HUES6 (cell line): ENCODE data around the gene GLIPR1L2.
"Not testable (repeated sequence)": the region's sequence is repeated elsewhere in the genome, so short reads cannot be mapped to it uniquely, and the experiment has no call there.

Experiments
- H3K27ac ChIP-seq: 2 replicates; pipeline ENCODE4 v1.7.0; 2013; ENCODE audit warnings: low read depth, mild to moderate bottlenecking, low read length, inconsistent platforms
- H3K27me3 ChIP-seq: 2 replicates; pipeline ENCODE4 v1.6.1; 2013; ENCODE audit warnings: low read length; ENCODE audit not compliant: control insufficient read depth, insufficient read depth
- H3K36me3 ChIP-seq: 2 replicates; pipeline ENCODE4 v1.6.1; 2013; ENCODE audit warnings: low read length; ENCODE audit not compliant: control insufficient read depth, insufficient read depth
- H3K4me1 ChIP-seq: 2 replicates; pipeline ENCODE4 v1.6.1; 2013; ENCODE audit warnings: low read length; ENCODE audit not compliant: control insufficient read depth, insufficient read depth
- H3K4me3 ChIP-seq: 2 replicates; pipeline ENCODE4 v1.5.1; 2013; ENCODE audit warnings: low read depth, low read length
- H3K9ac ChIP-seq: one replicate; pipeline ENCODE4 v1.6.1; 2013; ENCODE audit warnings: mild to moderate bottlenecking, low read length
- H3K9me3 ChIP-seq: 2 replicates; pipeline ENCODE4 v1.6.1; 2013; ENCODE audit warnings: low read depth, low read length; ENCODE audit not compliant: control insufficient read depth, insufficient read depth

Gene GLIPR1L2

GRCh38 chr12:75446857-75447256 lies 56.0 kb downstream of the GLIPR1L2 start:
- Histone ChIP-seq H3K27ac (no peak overlapping the region), H3K9ac (no peak overlapping the region), H3K9me3 (peaks cover 7% of the 10 kb centered on the region), H3K36me3 (no peaks in the 10 kb centered on the region), H3K4me1 (no peaks in the 10 kb centered on the region), H3K4me3 (no peak overlapping the region), H3K27me3 (no peaks in the 10 kb centered on the region)

GRCh38 chr12:75447691-75448393 lies 57.0 kb downstream of the GLIPR1L2 start:
- no peak overlapping the region for H3K27ac ChIP-seq
- no peaks in the 10 kb centered on the region; the same call in 1 of the 2 replicates for H3K9me3 ChIP-seq
- no peak overlapping the region for H3K4me3 ChIP-seq
- H3K4me1 ChIP-seq: no peaks in the 10 kb centered on the region
- no peaks in the 10 kb centered on the region for H3K27me3 ChIP-seq
- H3K9ac ChIP-seq: no peak overlapping the region
- H3K36me3 ChIP-seq: no peaks in the 10 kb centered on the region

GRCh38 chr12:75452675-75453330 lies 61.9 kb downstream of the GLIPR1L2 start:
- no peak overlapping the region for H3K4me3 ChIP-seq
- H3K9ac ChIP-seq: no peak overlapping the region
- peaks cover 23% of the 10 kb centered on the region for H3K9me3 ChIP-seq
- no peaks in the 10 kb centered on the region for H3K4me1 ChIP-seq
- H3K27me3 ChIP-seq: no peaks in the 10 kb centered on the region
- no peak overlapping the region for H3K27ac ChIP-seq
- H3K36me3 ChIP-seq: no peaks in the 10 kb centered on the region

- H3K36me3 ChIP-seq: no peaks in the 10 kb centered on the region
- no peak overlapping the region for H3K27ac ChIP-seq
- H3K27me3 ChIP-seq: no peaks in the 10 kb centered on the region
- H3K9ac ChIP-seq: no peak overlapping the region
- no peaks in the 10 kb centered on the region for H3K4me1 ChIP-seq
- H3K9me3 ChIP-seq: peaks cover 42% of the 10 kb centered on the region
- H3K4me3 ChIP-seq: no peak overlapping the region
Measured at GRCh38 chr12:75455839-75456238, 65.0 kb downstream of the GLIPR1L2 start.

- Histone ChIP-seq H3K9me3 (peaks cover 45% of the 10 kb centered on the region), H3K9ac (no peak overlapping the region), H3K27ac (no peak overlapping the region), H3K4me1 (no peaks in the 10 kb centered on the region), H3K36me3 (no peaks in the 10 kb centered on the region), H3K4me3 (no peak overlapping the region), H3K27me3 (no peaks in the 10 kb centered on the region)
Measured at GRCh38 chr12:75457191-75457590, 66.3 kb downstream of the GLIPR1L2 start.

GRCh38 chr12:75457866-75458265 lies 67.0 kb downstream of the GLIPR1L2 start:
- peaks cover 45% of the 10 kb centered on the region for H3K9me3 ChIP-seq
- H3K27me3 ChIP-seq, H3K36me3 ChIP-seq, H3K4me1 ChIP-seq, H3K4me3 ChIP-seq, H3K9ac ChIP-seq, H3K27ac ChIP-seq: not testable (repeated sequence)

GRCh38 chr12:75459755-75460154 lies 68.9 kb downstream of the GLIPR1L2 start:
- Histone ChIP-seq H3K27me3 (no peaks in the 10 kb centered on the region), H3K27ac (no peak overlapping the region), H3K4me3 (no peak overlapping the region), H3K9me3 (peaks cover 45% of the 10 kb centered on the region), H3K4me1 (no peaks in the 10 kb centered on the region), H3K9ac (no peak overlapping the region), H3K36me3 (no peaks in the 10 kb centered on the region)

GRCh38 chr12:75460204-75460603 lies 69.3 kb downstream of the GLIPR1L2 start:
- Histone ChIP-seq H3K9me3 (peaks cover 46% of the 10 kb centered on the region), H3K27me3 (no peaks in the 10 kb centered on the region), H3K9ac (no peak overlapping the region), H3K4me3 (no peak overlapping the region), H3K36me3 (no peaks in the 10 kb centered on the region), H3K27ac (no peak overlapping the region), H3K4me1 (no peaks in the 10 kb centered on the region)

GRCh38 chr12:75471902-75472890 lies 81.3 kb downstream of the GLIPR1L2 start:
- Histone ChIP-seq H3K4me1 (no peaks in the 10 kb centered on the region), H3K9me3 (peaks cover 1% of the 10 kb centered on the region; the same call in 1 of the 2 replicates), H3K4me3 (no peak overlapping the region), H3K27me3 (no peaks in the 10 kb centered on the region), H3K9ac (no peak overlapping the region), H3K36me3 (no peaks in the 10 kb centered on the region), H3K27ac (no peak overlapping the region)

- Histone ChIP-seq H3K27me3 (no peaks in the 10 kb centered on the region), H3K4me1 (no peaks in the 10 kb centered on the region), H3K9me3 (no peaks in the 10 kb centered on the region; the same call in 1 of the 2 replicates), H3K27ac (no peak overlapping the region), H3K9ac (no peak overlapping the region), H3K36me3 (no peaks in the 10 kb centered on the region), H3K4me3 (no peak overlapping the region)
Measured at GRCh38 chr12:75474116-75474515, 83.2 kb downstream of the GLIPR1L2 start.
